ENCODE measurements around the gene GPX7. TPM values are rescaled to one million over a fixed set of nuclear protein-coding genes. Genes with fewer than 3 reads are reported as not detected.

The GPX7 gene
- total and polyA plus RNA-seq, 12 donors: 4.2 to 81.5 (median 15.5) TPM

DNA sequence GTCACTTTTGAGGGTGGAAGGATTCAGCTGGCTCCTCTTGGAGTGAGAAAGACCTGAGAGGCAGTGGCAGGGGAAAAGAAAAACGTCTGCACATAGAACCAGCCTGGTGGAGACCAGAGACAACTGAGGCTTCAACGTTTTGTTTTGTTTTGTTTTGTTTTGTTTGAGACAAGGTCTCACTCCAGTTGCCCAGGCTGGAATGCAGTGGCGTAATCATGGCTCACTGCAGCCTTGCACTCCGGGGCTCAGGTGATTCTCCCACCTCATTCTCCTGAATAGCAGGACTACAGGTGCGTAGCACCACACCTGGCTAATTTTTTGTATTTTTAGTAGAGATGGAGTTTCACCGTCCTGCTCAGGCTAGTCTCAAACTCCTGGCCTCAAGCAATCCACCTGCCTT lies 43.1 kb downstream of the GPX7 start:
- H3K9me3 ChIP-seq (replicated peaks in 1 of 3): no peaks in the 10 kb centered on the region
- no peaks in the 10 kb centered on the region for H3K36me3 ChIP-seq (replicated peaks in 1 of 2)
- intact Hi-C loops (cut with DNase I): no loop called here
- TF ChIP-seq, protein P1, sequence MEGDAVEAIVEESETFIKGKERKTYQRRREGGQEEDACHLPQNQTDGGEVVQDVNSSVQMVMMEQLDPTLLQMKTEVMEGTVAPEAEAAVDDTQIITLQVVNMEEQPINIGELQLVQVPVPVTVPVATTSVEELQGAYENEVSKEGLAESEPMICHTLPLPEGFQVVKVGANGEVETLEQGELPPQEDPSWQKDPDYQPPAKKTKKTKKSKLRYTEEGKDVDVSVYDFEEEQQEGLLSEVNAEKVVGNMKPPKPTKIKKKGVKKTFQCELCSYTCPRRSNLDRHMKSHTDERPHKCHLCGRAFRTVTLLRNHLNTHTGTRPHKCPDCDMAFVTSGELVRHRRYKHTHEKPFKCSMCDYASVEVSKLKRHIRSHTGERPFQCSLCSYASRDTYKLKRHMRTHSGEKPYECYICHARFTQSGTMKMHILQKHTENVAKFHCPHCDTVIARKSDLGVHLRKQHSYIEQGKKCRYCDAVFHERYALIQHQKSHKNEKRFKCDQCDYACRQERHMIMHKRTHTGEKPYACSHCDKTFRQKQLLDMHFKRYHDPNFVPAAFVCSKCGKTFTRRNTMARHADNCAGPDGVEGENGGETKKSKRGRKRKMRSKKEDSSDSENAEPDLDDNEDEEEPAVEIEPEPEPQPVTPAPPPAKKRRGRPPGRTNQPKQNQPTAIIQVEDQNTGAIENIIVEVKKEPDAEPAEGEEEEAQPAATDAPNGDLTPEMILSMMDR (IDR thresholded peaks at IDR 0.05): no peak
- TF ChIP-seq POLR2A (IDR thresholded peaks at IDR 0.05): no peak
- 63 to 67% (median 65%) methylated on average over 6 of the region's 6 CpGs for WGBS, 4 donors
- H3K27ac ChIP-seq: no peak overlapping the region
- no peaks in the 10 kb centered on the region for H3K27me3 ChIP-seq
- DNase-seq: no peak
- no peak overlapping the region for H3K4me3 ChIP-seq
- H3K4me1 ChIP-seq (replicated peaks in 1 of 2): no peaks in the 10 kb centered on the region

DNA sequence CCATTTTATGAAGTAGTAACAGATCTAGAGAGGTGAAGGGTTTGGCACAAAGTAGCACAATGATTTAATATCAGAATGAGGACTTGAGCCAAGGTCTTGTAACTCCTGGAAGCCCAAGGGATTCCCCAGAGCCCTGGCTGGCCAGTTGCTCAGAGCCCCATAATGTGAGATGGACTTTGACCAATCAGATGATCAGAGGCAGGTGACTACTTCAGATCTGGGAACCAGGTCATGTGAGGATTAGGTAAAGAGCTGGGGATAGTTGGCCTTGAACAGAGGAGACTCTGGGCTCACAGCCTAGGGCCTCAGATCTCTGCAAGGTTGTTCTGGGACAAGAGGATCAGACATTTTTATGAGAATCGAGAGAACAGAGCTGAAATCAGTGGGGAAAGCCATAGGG lies 49.7 kb downstream of the GPX7 start:
- TF ChIP-seq, protein P1 (IDR thresholded peaks at IDR 0.05): no peak
- no peak for TF ChIP-seq POLR2A (IDR thresholded peaks at IDR 0.05)
- intact Hi-C loops (cut with DNase I): loop anchor here in 1 of 2 donors (10.0 kb wide), 1 partner anchor 527 kb away; no protein-coding TSS in a partner anchor
- H3K9me3 ChIP-seq (replicated peaks in 1 of 3): no peaks in the 10 kb centered on the region
- DNase-seq: peak; percentile 48 to 85 (median 80)
- peaks cover 0 to 7% of the 10 kb centered on the region in 2 donors for H3K4me1 ChIP-seq (replicated peaks in 1 of 2)
- H3K27ac ChIP-seq: no peak overlapping the region
- no peak overlapping the region for H3K4me3 ChIP-seq
- no peaks in the 10 kb centered on the region for H3K36me3 ChIP-seq (replicated peaks in 1 of 2)
- no peaks in the 10 kb centered on the region for H3K27me3 ChIP-seq
- 45 to 73% (median 57%) methylated on average over 1 of the region's 1 CpG for WGBS, 4 donors

- Histone ChIP-seq H3K9me3 (replicated peaks in 1 of 3) (no peaks in the 10 kb centered on the region), H3K4me3 (no peak overlapping the region), H3K36me3 (replicated peaks in 1 of 2) (no peaks in the 10 kb centered on the region), H3K27me3 (no peaks in the 10 kb centered on the region), H3K4me1 (replicated peaks in 1 of 2) (peaks cover 0 to 7% of the 10 kb centered on the region in 2 donors), H3K27ac (no peak overlapping the region)
- WGBS, 4 donors: 88 to 95% (median 91%) methylated on average over 5 of the region's 5 CpGs
- intact Hi-C loops (cut with DNase I): loop anchor here in 1 of 2 donors (10.0 kb wide), 1 partner anchor 529 kb away; no protein-coding TSS in a partner anchor
- DNase-seq: no peak
- TF ChIP-seq, protein P1 (IDR thresholded peaks at IDR 0.05): no peak
- TF ChIP-seq POLR2A (IDR thresholded peaks at IDR 0.05): no peak
Observed at GRCh38 chr1:52653207-52653849, 51.2 kb downstream of the GPX7 start.

- intact Hi-C loops (cut with DNase I): loop anchor here in 1 of 2 donors (10.0 kb wide), 1 partner anchor 529 kb away; no protein-coding TSS in a partner anchor
- peaks cover 0 to 7% of the 10 kb centered on the region in 2 donors for H3K4me1 ChIP-seq (replicated peaks in 1 of 2)
- H3K4me3 ChIP-seq: no peak overlapping the region
- H3K36me3 ChIP-seq (replicated peaks in 1 of 2): no peaks in the 10 kb centered on the region
- no peaks in the 10 kb centered on the region for H3K9me3 ChIP-seq (replicated peaks in 1 of 3)
- TF ChIP-seq POLR2A (IDR thresholded peaks at IDR 0.05): no peak
- TF ChIP-seq, protein P1 (IDR thresholded peaks at IDR 0.05): no peak
- no peak for DNase-seq
- no peak overlapping the region for H3K27ac ChIP-seq
- no peaks in the 10 kb centered on the region for H3K27me3 ChIP-seq
Observed at GRCh38 chr1:52654063-52654462, 51.9 kb downstream of the GPX7 start.
